Chondrocyte (in vitro differentiated cells): ENCODE measurements around the gene USP2. TPM values are rescaled to one million over a fixed set of nuclear protein-coding genes. Genes with fewer than 3 reads are reported as not detected.
A peak's percentile ranks its signal among the peaks of the same experiment; 100 is the strongest.

Source experiments
- DNase-seq: peaks from one replicate; pipeline ENCODE4 v3.0.0; 2021; ENCODE audit warnings: mixed read lengths, low spot score
- H3K27ac Mint-ChIP-seq: one replicate; pipeline ENCODE4 v1.8.0; 2021; ENCODE audit warnings: mild to moderate bottlenecking, moderate library complexity, mixed read lengths; ENCODE audit not compliant: unreplicated experiment
- H3K27me3 Mint-ChIP-seq: 2 replicates; pipeline ENCODE4 v1.8.0; 2021; ENCODE audit warnings: low read depth, mixed read lengths
- H3K36me3 Mint-ChIP-seq: 2 replicates; pipeline ENCODE4 v1.8.0; 2021; ENCODE audit warnings: low read depth, mixed read lengths
- H3K4me1 Mint-ChIP-seq: 2 replicates; pipeline ENCODE4 v1.8.0; 2021; ENCODE audit warnings: low read depth, mild to moderate bottlenecking, mixed read lengths
- H3K4me3 Mint-ChIP-seq: one replicate; pipeline ENCODE4 v1.8.0; 2021; ENCODE audit warnings: mild to moderate bottlenecking, moderate library complexity, mixed read lengths; ENCODE audit not compliant: unreplicated experiment
- H3K9me3 Mint-ChIP-seq: 2 replicates; pipeline ENCODE4 v1.8.0; 2021; ENCODE audit warnings: low read depth, mixed read lengths
- CTCF ChIP-seq: fragments of 200-600 bp; sonication (generic); IDR thresholded peaks from 2 replicates; pipeline ENCODE4 v1.5.0; 2021; ENCODE audit warnings: antibody characterized with exemption, mild to moderate bottlenecking, moderate library complexity
- microRNA-seq: library from miRNA; unstranded; fragments of <30 nt; microRNA quantifications from one replicate; pipeline ENCODE4 v1.2.0, GENCODE V29; 2020; ENCODE audit warnings: borderline number of aligned reads
- total RNA-seq: library from RNA; stranded (reverse); gene quantifications from 3 replicates; pipeline ENCODE4 v1.2.1, GENCODE V29; 2021

USP2 gene
- total RNA-seq, 1 donor from 2014 or later: 4.1 TPM

DNA sequence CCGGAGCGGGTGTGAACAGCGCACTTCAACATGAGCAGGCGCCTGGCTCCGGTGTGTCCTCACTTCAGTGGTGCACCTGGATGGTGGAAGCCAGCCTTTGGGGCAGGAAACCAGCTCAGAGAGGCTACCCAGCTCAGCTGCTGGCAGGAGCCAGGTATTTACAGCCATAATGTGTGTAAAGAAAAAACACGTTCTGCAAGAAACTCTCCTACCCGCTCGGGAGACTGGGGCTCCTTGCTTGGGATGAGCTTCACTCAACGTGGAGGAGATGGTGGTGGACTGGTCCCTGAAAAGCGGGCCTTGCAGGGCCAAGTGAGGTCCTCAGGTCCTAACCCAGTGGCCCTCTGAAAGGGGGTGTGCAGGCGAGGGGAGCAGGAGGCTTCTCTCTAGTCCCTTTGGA lies 72.1 kb downstream of the USP2 start:
- Mint-ChIP-seq H3K4me1 (peaks cover 30% of the 10 kb centered on the region), H3K9me3 (no peaks in the 10 kb centered on the region), H3K36me3 (peaks cover 27% of the 10 kb centered on the region), H3K27ac (no peak overlapping the region), H3K4me3 (no peak overlapping the region), H3K27me3 (no peaks in the 10 kb centered on the region)
- no peak for DNase-seq
- TF ChIP-seq CTCF: no peak

- H3K4me3 Mint-ChIP-seq: no peak overlapping the region
- H3K27ac Mint-ChIP-seq: peak overlapping the region; percentile 27
- TF ChIP-seq CTCF: no peak
- peaks cover 29% of the 10 kb centered on the region for H3K36me3 Mint-ChIP-seq
- no peaks in the 10 kb centered on the region for H3K27me3 Mint-ChIP-seq
- DNase-seq: no peak
- no peaks in the 10 kb centered on the region for H3K9me3 Mint-ChIP-seq
- H3K4me1 Mint-ChIP-seq: peaks cover 25% of the 10 kb centered on the region
Observed at GRCh38 chr11:119307974-119308373, 73.5 kb downstream of the USP2 start.

- Mint-ChIP-seq H3K4me3 (no peak overlapping the region), H3K4me1 (peaks cover 25% of the 10 kb centered on the region), H3K36me3 (peaks cover 29% of the 10 kb centered on the region), H3K27me3 (no peaks in the 10 kb centered on the region), H3K9me3 (no peaks in the 10 kb centered on the region), H3K27ac (peak overlapping the region; percentile 88)
- TF ChIP-seq CTCF: peak; percentile 55
- no peak for DNase-seq
Observed at GRCh38 chr11:119307219-119307618, 74.3 kb downstream of the USP2 start.

DNA sequence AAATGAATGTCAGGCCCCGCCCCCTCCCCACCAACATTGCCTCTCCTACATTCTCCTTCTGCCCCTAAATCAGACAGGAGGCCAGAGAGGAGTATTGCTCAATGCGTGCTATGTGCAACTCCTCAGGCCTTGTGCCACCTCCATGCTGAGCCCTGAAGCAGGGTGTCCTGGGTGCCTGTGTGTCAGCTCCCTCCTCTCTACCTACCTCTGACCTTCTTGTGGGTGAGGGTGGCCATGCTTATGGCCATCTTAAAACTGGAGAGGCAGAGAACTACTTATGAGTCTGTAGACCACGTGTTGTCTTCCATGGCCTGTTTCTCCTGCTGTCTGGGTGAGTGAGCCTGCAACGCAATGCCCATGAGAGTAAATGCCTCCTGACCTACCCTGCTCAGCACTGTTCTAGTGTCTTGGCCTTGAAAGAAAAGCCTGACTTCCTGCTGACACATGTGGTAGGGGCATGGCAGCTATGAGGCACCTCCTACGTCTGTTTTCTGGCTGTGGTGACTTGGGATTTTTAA lies 75.1 kb downstream of the USP2 start:
- Mint-ChIP-seq H3K27ac (peak overlapping the region; percentile 88), H3K4me1 (peaks cover 25% of the 10 kb centered on the region), H3K9me3 (no peaks in the 10 kb centered on the region), H3K36me3 (peaks cover 31% of the 10 kb centered on the region), H3K4me3 (no peak overlapping the region), H3K27me3 (no peaks in the 10 kb centered on the region)
- TF ChIP-seq CTCF: no peak
- DNase-seq: no peak

DNA sequence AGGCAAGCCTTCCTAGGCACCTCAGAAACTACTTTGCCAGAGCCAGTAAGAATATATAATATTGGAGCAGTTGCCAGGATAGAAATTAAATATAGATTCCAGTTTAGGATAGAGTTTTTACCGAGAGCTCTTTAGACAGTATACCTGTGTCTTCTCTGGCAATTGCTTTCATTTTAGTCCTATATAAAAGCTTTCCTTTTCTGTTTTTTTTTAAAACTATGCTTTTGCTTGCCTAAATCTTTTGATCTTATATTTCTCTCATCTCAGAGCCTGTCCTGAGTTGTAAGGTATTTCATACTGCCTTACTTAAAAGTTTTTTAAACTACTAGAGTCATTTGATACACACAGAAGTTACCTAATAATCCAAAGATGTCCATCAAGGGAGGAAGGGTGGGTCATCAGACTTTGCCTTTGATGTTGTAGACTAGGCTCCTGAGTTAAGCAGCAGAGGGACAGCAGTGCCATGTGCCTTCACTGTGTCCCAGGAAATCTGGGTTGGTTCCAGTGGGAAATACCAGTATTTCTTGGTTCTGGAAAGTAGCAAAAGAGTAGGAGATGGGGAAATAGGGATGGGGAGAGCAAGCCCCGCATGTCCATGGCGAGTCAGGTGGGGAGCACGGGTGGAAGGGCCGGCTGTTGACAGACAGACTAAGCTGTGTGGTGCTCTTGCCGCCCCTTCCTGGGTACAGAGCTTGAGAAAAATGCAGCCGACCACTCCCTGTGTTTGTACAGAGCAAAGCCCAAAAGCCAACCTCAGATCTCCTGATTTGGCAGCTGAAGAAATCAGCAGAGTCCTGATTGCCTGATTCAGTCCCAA lies 75.7 kb downstream of the USP2 start:
- no peaks in the 10 kb centered on the region for H3K9me3 Mint-ChIP-seq
- H3K27ac Mint-ChIP-seq: peak overlapping the region; percentile 88
- H3K4me1 Mint-ChIP-seq: peaks cover 25% of the 10 kb centered on the region
- no peak for DNase-seq
- peaks cover 33% of the 10 kb centered on the region for H3K36me3 Mint-ChIP-seq
- H3K4me3 Mint-ChIP-seq: no peak overlapping the region
- H3K27me3 Mint-ChIP-seq: no peaks in the 10 kb centered on the region
- no peak for TF ChIP-seq CTCF

Small RNA genes within 50 kb of the gene (microRNA-seq; reads per million reads assigned to microRNA genes)
- not detected for gene MIR6756

Other genes with a start within 250 kb of the USP2 start
- 0.80 to 2.5 TPM (median 2.0 TPM) in 3 replicates for gene ABCG4, start 232.6 kb downstream of the USP2 start, total RNA-seq
- gene NLRX1, start 213.0 kb downstream of the USP2 start, total RNA-seq: 13.0 to 20.1 TPM (median 19.2 TPM) in 3 replicates
- gene NHERF4, start 196.2 kb downstream of the USP2 start, total RNA-seq: not detected in 3 replicates
- 17.8 to 25.8 TPM (median 25.5 TPM) in 3 replicates for gene CBL, start 175.4 kb downstream of the USP2 start, total RNA-seq
- 170 to 527 TPM (median 509 TPM) in 3 replicates for gene MCAM, start 64.6 kb downstream of the USP2 start, total RNA-seq
- gene RNF26, start 47.2 kb downstream of the USP2 start, total RNA-seq: 22.8 to 26.0 TPM (median 24.3 TPM) in 3 replicates
- 16.2 to 67.2 TPM (median 67.1 TPM) in 3 replicates for gene C1QTNF5, start 40.8 kb downstream of the USP2 start, total RNA-seq
- gene MFRP, start 35.0 kb downstream of the USP2 start, total RNA-seq: not detected in 3 replicates
- 198 to 219 TPM (median 215 TPM) in 3 replicates for gene THY1, start 41.5 kb upstream of the USP2 start, total RNA-seq